IPS-20b (cell line): ENCODE data around the gene PITRM1.

Experiments
- H3K27ac ChIP-seq: one replicate; pipeline ENCODE4 v1.5.1; 2013; ENCODE audit warnings: low read length
- H3K27me3 ChIP-seq: 2 replicates; pipeline ENCODE4 v1.6.1; 2013; ENCODE audit warnings: mild to moderate bottlenecking, low read length, inconsistent platforms; ENCODE audit not compliant: insufficient read depth
- H3K36me3 ChIP-seq: 2 replicates; pipeline ENCODE4 v1.6.1; 2013; ENCODE audit warnings: low read depth, mild to moderate bottlenecking, inconsistent platforms, low read length, moderate library complexity; ENCODE audit not compliant: insufficient read depth
- H3K4me1 ChIP-seq: 2 replicates; pipeline ENCODE4 v1.6.1; 2013; ENCODE audit warnings: mild to moderate bottlenecking, control low read depth, inconsistent platforms, low read length, moderate library complexity; ENCODE audit not compliant: insufficient read depth
- H3K4me3 ChIP-seq: 2 replicates; pipeline ENCODE4 v1.5.1; 2013; ENCODE audit warnings: mild to moderate bottlenecking, low read length, inconsistent platforms
- H3K9ac ChIP-seq: 2 replicates; pipeline ENCODE4 v1.6.1; 2013; ENCODE audit warnings: low read depth, mild to moderate bottlenecking, inconsistent platforms, low read length, moderate library complexity
- H3K9me3 ChIP-seq: 2 replicates; pipeline ENCODE4 v1.6.1; 2013; ENCODE audit warnings: mild to moderate bottlenecking, low read depth, low read length, inconsistent platforms; ENCODE audit not compliant: insufficient read depth

PITRM1 gene

DNA sequence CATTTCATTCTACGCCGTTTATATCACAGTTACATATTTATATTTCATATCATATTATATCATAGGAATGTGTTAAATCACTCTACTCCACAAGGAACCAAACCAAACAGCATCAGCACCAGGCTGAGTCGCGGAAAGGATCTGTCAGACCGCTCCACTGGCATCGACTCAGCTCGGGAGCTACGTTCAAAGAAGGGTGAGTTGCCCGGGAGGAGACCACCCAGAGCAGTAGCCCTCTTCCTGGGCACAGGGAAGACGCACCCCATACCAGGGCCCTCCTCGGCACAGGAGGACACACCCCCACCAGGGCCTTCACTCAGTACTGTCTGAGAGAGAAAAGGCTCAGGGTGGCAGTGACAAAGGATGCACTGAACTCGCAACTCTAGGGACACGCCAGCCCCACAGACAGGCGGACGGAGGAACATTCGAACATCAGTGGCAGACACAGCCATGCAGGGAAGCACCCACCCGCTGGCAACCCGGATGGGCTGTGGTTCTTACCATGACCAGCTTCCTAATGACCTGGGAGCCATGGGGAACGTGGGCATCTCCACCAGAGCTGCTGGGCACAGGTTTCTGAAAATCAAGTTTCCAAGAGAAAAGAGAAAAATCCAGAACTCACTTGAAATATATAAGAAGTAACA is 28.7 kb downstream of the PITRM1 start:
- no peak overlapping the region for H3K27ac ChIP-seq
- H3K4me3 ChIP-seq: no peak overlapping the region
- H3K36me3 ChIP-seq: peaks cover 74% of the 10 kb centered on the region

DNA sequence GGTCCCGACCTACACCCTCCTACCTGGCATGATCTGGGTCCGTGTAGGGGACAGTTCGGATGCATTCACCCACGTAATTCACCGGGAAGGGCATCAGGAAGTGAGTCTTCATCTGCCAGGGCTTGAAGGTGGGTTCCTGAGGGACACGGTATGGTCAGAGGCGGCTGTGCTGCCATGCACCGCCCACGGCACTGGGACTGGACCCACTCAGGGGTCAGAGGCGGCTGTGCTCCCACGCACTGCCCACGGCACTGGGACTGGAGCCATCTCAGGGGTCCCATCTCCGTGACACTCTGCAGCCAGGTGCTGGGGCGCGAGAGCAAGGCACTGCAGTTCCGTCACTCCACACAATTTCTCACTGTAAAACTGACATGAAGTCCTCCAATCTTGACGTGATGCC is 29.2 kb downstream of the PITRM1 start:
- no peaks in the 10 kb centered on the region for H3K4me1 ChIP-seq
- peaks cover 74% of the 10 kb centered on the region for H3K36me3 ChIP-seq
- no peak overlapping the region for H3K27ac ChIP-seq
- H3K4me3 ChIP-seq: no peak overlapping the region
- no peaks in the 10 kb centered on the region for H3K9me3 ChIP-seq
- no peak overlapping the region for H3K9ac ChIP-seq
- no peaks in the 10 kb centered on the region for H3K27me3 ChIP-seq

More for the DNA sequence above, 28.7 kb downstream of the PITRM1 start:
- H3K9ac ChIP-seq: no peak overlapping the region
- no peaks in the 10 kb centered on the region for H3K4me1 ChIP-seq
- no peaks in the 10 kb centered on the region for H3K9me3 ChIP-seq
- no peaks in the 10 kb centered on the region for H3K27me3 ChIP-seq

DNA sequence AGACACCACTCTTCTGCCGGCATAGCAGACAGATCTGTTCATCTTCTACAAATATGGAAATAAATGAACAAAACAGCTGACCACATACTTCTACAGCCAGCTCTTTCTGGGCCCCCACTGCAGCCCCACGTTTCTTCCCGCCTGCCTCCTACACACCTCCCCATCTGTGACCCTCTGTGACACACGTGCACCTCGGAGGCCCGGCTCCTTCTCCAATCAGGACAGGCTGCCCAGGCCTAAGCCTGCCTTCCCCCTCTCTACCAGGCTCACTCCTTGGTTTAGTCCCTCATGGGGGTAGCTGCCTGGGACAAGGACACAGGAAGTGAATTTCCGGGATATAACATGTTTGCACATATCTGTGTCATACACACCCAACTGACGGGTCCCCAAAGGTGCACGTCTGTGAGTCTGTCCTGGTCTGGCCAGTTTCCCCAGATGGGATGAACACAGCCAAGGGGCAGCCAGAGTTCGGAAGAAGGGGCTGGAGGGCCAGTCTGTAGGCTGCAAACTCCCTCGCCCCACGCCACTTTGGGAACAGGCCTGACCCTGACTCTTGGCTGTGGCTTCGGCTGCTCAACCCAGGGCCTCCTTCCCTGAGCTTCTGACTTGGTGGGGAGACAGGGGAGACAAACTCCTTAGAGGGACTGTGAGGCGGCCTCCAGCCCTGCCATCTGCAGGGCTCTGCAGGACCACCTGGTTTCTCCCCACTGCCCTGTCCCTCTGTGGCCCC is 30.3 kb downstream of the PITRM1 start:
- Histone ChIP-seq H3K9me3 (no peaks in the 10 kb centered on the region), H3K27me3 (no peaks in the 10 kb centered on the region), H3K9ac (no peak overlapping the region), H3K36me3 (peaks cover 75% of the 10 kb centered on the region), H3K4me3 (no peak overlapping the region), H3K4me1 (no peaks in the 10 kb centered on the region), H3K27ac (no peak overlapping the region)

DNA sequence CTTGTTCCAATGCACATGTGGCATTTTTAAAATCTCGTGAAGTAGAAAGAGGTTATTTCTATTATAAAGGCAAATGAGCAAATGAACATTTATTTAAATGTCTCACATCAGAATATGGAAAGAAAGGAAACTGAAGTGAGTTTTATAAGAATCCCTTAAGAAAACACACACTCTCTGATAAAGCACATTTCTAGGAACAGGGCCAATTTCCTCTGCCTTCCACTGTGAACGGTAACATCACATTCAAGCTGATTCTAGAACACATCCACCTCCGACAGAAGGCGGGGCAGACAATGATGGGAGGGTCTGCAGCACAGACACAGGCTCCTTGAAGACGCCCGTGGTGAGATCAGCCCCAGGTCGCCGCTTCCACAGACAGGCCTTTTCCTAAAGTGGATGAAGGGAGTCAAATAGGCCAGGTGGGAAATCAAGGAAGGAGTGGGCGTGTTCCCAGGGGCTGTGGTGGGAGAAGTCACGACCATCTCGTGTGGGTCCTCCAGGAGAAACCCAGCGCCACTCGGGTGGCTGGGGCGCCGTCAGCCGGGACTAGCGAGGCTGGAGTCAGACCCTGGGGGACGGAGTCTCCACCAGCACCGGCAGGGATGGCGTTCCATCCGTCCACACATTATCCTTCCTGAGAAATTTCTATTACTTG is 31.1 kb downstream of the PITRM1 start:
- Histone ChIP-seq H3K4me3 (no peak overlapping the region), H3K9me3 (no peaks in the 10 kb centered on the region), H3K9ac (no peak overlapping the region), H3K27ac (no peak overlapping the region), H3K27me3 (no peaks in the 10 kb centered on the region), H3K4me1 (no peaks in the 10 kb centered on the region), H3K36me3 (peaks cover 77% of the 10 kb centered on the region)

DNA sequence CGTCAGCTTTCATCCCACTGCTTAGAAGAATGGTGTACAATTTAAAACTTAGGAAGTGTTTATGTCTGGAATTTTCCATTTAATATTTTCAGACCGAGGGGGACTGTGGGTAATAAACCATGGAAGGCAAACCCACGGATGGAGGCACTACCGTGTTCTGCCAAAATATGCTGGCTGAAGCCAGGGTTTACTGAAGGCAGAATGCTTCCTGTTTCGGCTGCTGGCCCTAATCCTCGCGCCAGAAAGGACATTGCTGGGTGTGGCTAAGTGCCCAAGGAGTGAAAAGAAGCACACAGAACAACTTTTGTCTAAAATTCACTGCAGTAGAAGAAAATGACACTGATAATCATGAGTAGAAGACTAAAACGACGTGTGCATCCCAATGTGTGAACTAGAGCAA is 32.3 kb downstream of the PITRM1 start:
- Histone ChIP-seq H3K27me3 (no peaks in the 10 kb centered on the region), H3K9ac (no peak overlapping the region), H3K4me3 (no peak overlapping the region), H3K9me3 (no peaks in the 10 kb centered on the region), H3K36me3 (peaks cover 79% of the 10 kb centered on the region), H3K4me1 (no peaks in the 10 kb centered on the region), H3K27ac (no peak overlapping the region)

DNA sequence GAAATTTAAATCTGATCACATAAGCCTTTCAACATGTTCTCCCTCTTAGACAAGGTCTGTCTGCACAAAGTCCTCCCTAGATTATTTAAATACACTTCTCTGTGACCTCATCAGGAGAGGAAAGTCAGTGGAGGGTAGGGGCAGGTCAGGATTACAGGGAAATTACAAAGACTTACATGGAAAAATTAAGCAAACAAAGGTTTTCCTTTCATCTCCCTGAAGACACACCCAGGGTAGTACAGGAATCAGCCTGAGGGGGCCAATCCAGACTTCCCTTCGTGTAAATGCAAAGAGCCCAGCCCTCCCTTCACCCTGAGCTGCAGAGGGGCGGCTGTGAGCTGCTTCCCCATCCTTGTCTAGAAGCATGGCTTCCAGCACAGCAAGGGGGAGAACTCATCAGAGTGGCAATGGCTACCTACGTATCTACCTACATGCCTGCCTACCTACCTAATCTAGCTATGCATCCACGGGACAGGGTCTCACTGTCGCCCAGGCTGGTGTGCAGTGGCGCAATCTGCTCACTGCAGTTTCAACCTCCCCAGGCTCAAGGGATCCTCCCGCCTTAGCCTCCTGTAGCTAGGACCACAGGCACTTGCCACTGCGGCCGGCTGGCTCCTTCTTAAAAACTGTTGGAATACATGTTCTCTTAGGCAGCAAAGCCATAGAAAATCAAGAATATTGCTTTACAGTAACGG is 33.2 kb downstream of the PITRM1 start:
- H3K36me3 ChIP-seq: peaks cover 81% of the 10 kb centered on the region
- no peaks in the 10 kb centered on the region for H3K4me1 ChIP-seq
- no peak overlapping the region for H3K4me3 ChIP-seq
- no peaks in the 10 kb centered on the region for H3K9me3 ChIP-seq
- H3K9ac ChIP-seq: no peak overlapping the region
- no peak overlapping the region for H3K27ac ChIP-seq
- no peaks in the 10 kb centered on the region for H3K27me3 ChIP-seq

DNA sequence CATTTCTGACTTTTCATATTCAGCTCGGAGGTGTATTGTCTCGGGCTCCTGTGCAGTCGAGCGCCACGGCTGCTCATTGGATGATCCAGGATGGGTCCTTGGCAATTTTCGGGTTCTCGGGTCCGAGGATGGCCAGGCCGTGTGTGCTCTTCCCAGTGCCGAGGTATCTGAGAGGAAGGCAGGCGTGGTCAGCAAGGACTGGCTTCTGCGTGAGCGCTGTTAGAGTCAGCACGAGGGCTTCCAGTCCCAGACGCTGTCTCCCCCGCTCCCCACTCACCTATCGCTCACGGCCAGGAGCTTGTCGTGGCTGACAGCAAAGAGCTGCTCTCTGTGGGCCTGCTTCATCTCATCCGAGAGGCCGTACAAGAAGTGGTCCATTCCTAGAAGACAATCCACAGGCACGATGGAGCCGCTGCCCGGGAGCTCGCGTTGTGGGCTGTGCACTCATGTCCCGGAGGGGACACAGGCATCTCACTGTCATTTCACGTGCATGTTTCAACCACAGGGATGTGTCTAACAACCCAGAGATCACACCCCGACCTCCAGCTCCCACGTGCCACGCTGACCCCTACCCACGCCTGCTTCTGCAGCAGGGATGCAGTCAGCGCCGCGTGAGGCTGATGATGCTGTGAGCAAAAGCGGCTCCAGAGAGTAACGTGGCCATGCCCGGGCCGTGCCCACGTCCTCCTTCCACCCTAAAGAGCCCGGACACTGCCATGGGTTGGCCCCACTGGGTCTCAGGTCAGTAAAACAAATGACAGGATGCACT is 34.4 kb downstream of the PITRM1 start:
- H3K27ac ChIP-seq: no peak overlapping the region
- peaks cover 81% of the 10 kb centered on the region for H3K36me3 ChIP-seq
- H3K4me3 ChIP-seq: no peak overlapping the region
- no peaks in the 10 kb centered on the region for H3K4me1 ChIP-seq
- no peaks in the 10 kb centered on the region for H3K27me3 ChIP-seq
- no peaks in the 10 kb centered on the region for H3K9me3 ChIP-seq
- H3K9ac ChIP-seq: no peak overlapping the region

DNA sequence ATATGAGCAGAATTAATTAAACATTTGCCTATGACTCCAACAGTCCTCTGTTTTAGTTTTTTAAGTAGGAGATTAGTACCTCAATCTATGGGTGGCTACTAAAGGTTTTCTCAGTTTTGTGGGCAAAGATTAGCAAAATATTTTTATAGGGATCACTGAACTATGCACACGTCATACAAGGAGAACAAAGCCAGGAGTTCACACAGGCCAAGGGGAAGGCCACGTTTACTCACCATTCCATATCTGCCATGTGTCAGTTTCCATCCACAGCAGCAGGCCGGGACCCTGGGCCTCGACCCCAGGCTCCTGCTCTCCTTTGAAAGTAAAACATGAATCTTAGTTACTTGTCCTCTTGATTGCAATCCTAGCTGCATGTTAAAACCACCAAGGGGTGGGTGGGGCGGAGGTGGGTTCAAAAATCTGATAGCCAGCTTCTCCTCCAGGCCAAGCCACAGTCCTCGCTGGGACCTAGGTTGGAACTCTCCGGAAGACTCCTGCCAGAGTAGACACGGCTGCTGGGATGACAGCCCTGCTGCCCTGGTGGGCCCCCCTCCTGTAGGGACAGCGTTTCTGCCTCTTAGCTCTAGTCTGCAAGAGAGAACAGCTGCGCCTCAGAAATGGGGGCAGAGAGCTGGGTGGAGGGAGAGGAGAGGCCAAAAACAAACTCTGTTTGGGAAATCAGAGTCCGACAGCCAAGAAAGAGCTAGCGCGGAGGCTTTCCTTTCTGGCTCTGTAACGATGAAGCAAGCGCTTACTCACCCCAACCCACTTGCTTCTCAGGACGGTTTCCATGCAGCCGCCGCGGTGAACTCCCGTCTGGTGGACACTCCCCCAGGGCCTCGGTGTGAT is 35.6 kb downstream of the PITRM1 start:
- Histone ChIP-seq H3K36me3 (peaks cover 88% of the 10 kb centered on the region), H3K27ac (no peak overlapping the region), H3K4me1 (no peaks in the 10 kb centered on the region), H3K4me3 (no peak overlapping the region), H3K9ac (no peak overlapping the region), H3K9me3 (no peaks in the 10 kb centered on the region), H3K27me3 (no peaks in the 10 kb centered on the region)

DNA sequence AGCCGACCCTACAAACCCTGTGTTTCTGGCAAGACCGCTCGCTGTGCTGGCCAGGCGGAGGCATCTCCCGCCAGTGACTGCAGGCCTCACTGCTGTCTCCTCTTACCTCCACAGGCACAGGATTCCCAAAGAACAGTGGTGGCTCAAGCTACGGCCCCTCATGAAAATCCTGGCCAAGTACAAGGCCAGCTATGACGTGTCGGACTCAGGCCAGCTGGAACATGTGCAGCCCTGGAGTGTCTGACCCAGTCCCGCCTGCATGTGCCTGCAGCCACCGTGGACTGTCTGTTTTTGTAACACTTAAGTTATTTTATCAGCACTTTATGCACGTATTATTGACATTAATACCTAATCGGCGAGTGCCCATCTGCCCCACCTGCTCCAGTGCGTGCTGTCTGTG is 36.2 kb downstream of the PITRM1 start:
- H3K36me3 ChIP-seq: peaks cover 93% of the 10 kb centered on the region
- no peak overlapping the region for H3K27ac ChIP-seq

DNA sequence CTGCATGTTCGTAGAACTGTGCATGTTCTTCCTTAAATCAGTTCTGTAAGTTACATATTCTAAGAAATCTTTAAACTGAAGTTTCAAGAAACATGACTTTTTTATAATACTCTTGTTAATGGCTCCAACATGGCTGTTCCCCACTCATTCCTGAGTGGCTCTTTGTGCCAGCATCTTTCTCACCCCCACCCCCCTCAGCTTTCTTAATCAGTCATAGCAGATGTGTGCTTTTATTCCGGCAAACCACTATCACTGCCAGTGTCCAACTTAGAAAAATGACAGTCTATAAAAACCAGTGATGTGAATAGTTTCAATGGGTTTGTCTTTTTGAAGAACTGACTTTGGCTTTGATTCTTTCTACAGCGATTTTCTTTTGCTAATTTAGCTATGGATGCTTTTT is 37.6 kb downstream of the PITRM1 start:
- H3K27ac ChIP-seq: no peak overlapping the region
- no peaks in the 10 kb centered on the region for H3K4me1 ChIP-seq
- no peaks in the 10 kb centered on the region for H3K9me3 ChIP-seq
- peaks cover 98% of the 10 kb centered on the region for H3K36me3 ChIP-seq
- H3K27me3 ChIP-seq: no peaks in the 10 kb centered on the region
- no peak overlapping the region for H3K4me3 ChIP-seq
- no peak overlapping the region for H3K9ac ChIP-seq

More for the DNA sequence above, 36.2 kb downstream of the PITRM1 start:
- Histone ChIP-seq H3K4me1 (no peaks in the 10 kb centered on the region), H3K27me3 (no peaks in the 10 kb centered on the region), H3K4me3 (no peak overlapping the region), H3K9me3 (no peaks in the 10 kb centered on the region), H3K9ac (no peak overlapping the region)
